K562 (cell line): ENCODE measurements around the gene CCNY. TPM values are rescaled to one million over a fixed set of nuclear protein-coding genes. Genes with fewer than 3 reads are reported as not detected.

ENCODE experiments used
- DIDO1 ChIP-seq: fragments of 450-650 bp; IDR thresholded peaks from 2 replicates; pipeline ENCODE4 v1.6.1; 2016; ENCODE audit warnings: low read depth, missing biosample characterization, missing genetic modification characterization
- FOXK2 ChIP-seq, 2 experiments: fragments of 450-650 bp; IDR thresholded peaks in 1 of 2; conservative IDR thresholded peaks in 1 of 2; 2 replicates each; pipeline ENCODE4 v1.6.1; 2016; ENCODE audit warnings: low read depth in 2 of 2, mild to moderate bottlenecking in 1 of 2
- GABPB2 ChIP-seq: fragments of 250-450 bp; sonication (Bioruptor Pico); conservative IDR thresholded peaks from 2 replicates; pipeline ENCODE4 v1.5.1; 2021; ENCODE audit warnings: mild to moderate bottlenecking
- GATA2 ChIP-seq: sonication (generic); formaldehyde crosslinking; IDR thresholded peaks from 2 replicates; pipeline ENCODE4 v1.4.0; 2020; ENCODE audit warnings: mild to moderate bottlenecking, missing genetic modification reagents
- GTF3C2 ChIP-seq: IDR thresholded peaks from 3 replicates; pipeline ENCODE4 v1.6.1; 2011; ENCODE audit warnings: borderline replicate concordance, mild to moderate bottlenecking, moderate library complexity; ENCODE audit not compliant: insufficient read length; ENCODE audit errors: extremely low read depth
- HMGN3 ChIP-seq: IDR thresholded peaks from 2 replicates; pipeline ENCODE4 v1.6.1; 2011; ENCODE audit warnings: borderline replicate concordance, low read depth, mild to moderate bottlenecking, mixed read lengths, low read length; ENCODE audit not compliant: insufficient read length; ENCODE audit errors: extremely low read depth
- NCOA2 ChIP-seq, 2 experiments: fragments of 450-650 bp; IDR thresholded peaks; 2 replicates each; pipeline ENCODE4 v1.6.1; 2018; ENCODE audit warnings: mild to moderate bottlenecking in 2 of 2, moderate library complexity in 1 of 2; ENCODE audit not compliant: partially characterized antibody in 2 of 2
- NFYB ChIP-seq: IDR thresholded peaks from 2 replicates; pipeline ENCODE4 v1.6.1; 2011; ENCODE audit warnings: mild to moderate bottlenecking, moderate library complexity; ENCODE audit not compliant: insufficient read length; ENCODE audit errors: extremely low read depth
- NR0B1 ChIP-seq: fragments of 450-650 bp; IDR thresholded peaks from one replicate; pipeline ENCODE4 v1.6.1; 2018; ENCODE audit warnings: mild to moderate bottlenecking, moderate library complexity; ENCODE audit not compliant: partially characterized antibody
- PHTF2 ChIP-seq: fragments of 250-450 bp; sonication (Bioruptor Pico); IDR thresholded peaks from 2 replicates; pipeline ENCODE4 v1.5.0; 2021; ENCODE audit warnings: mild to moderate bottlenecking
- POLR2B ChIP-seq: fragments of 450-650 bp; IDR thresholded peaks from 2 replicates; pipeline ENCODE4 v1.6.1; 2018; ENCODE audit warnings: low read depth; ENCODE audit not compliant: partially characterized antibody
- RAD51 ChIP-seq: fragments of 450-650 bp; IDR thresholded peaks from 2 replicates; pipeline ENCODE4 v1.7.1; 2016; ENCODE audit warnings: low read depth, mild to moderate bottlenecking, borderline replicate concordance
- TAF9B ChIP-seq: fragments of 450-650 bp; IDR thresholded peaks from 2 replicates; pipeline ENCODE4 v1.6.1; 2018; ENCODE audit warnings: mild to moderate bottlenecking; ENCODE audit not compliant: partially characterized antibody
- ZC3H11A ChIP-seq: IDR thresholded peaks from 2 replicates; pipeline ENCODE4 v1.6.1; 2012; ENCODE audit warnings: low read depth, low read length, improper control_type of control experiment
- ZFP30 ChIP-seq: fragments of 250-450 bp; sonication (Bioruptor Pico); IDR thresholded peaks from 2 replicates; pipeline ENCODE4 v1.8.0; 2022; ENCODE audit warnings: moderate library complexity, mild to moderate bottlenecking, inconsistent platforms, borderline replicate concordance
- ZFPM2 ChIP-seq: fragments of 250-450 bp; sonication (Bioruptor Pico); IDR thresholded peaks from 2 replicates; pipeline ENCODE4 v1.5.1; 2022; ENCODE audit warnings: mild to moderate bottlenecking
- ZKSCAN8 ChIP-seq: fragments of 200-800 bp; sonication (Bioruptor generic); IDR thresholded peaks from 2 replicates; pipeline ENCODE4 v1.6.1; 2016; ENCODE audit warnings: missing genetic modification characterization, missing compliant biosample characterization
- ZNF282 ChIP-seq: sonication (generic); formaldehyde crosslinking; IDR thresholded peaks from 2 replicates; pipeline ENCODE4 v1.8.1; 2023; ENCODE audit warnings: missing genetic modification reagents
- ZNF699 ChIP-seq: fragments of 250-450 bp; sonication (Bioruptor Pico); IDR thresholded peaks from 2 replicates; pipeline ENCODE4 v1.8.0; 2021; ENCODE audit warnings: mild to moderate bottlenecking, moderate library complexity; ENCODE audit not compliant: insufficient replicate concordance
- polyA plus RNA-seq, 8 experiments: library from polyadenylated mRNA; depleted of rRNA in 4 of 8; stranded (reverse) in 5 of 8; unstranded in 3 of 8; fragments of >200 nt; fragmentation: Nextera tagmentation in 2 of 8; fragmentation: Illumina TruSeq in 1 of 8; extraction: Ambion mirVana in 2 of 8; extraction: Trizol in 1 of 8; gene quantifications; 2 replicates each; pipeline versions ENCODE4 v1.2.1 to v1.2.3, GENCODE V29; 2011 to 2014; ENCODE audit warnings: inconsistent platforms in 1 of 8, missing spikeins in 1 of 8
- total RNA-seq, 7 experiments: library from RNA; depleted of rRNA in 6 of 7; stranded (reverse); fragments of >200 nt in 6 of 7; fragmentation: Illumina TruSeq in 2 of 7; extraction: Trizol in 2 of 7; gene quantifications; 2 replicates each; pipeline versions ENCODE4 v1.2.1 to v1.2.3, GENCODE V29; 2011 to 2021; ENCODE audit warnings: low replicate concordance in 1 of 7
- TF ChIP-seq, protein P1 (sequence below): fragments of 450-650 bp; IDR thresholded peaks from 2 replicates; pipeline ENCODE4 v1.6.1; 2016; ENCODE audit warnings: mild to moderate bottlenecking

CCNY gene
- total and polyA plus RNA-seq, 9 of the 15 experiments (the other 6 are each of a cell fraction or from before 2014, with no cell fraction given), result 8.4 to 109 (median 38.6) TPM

DNA sequence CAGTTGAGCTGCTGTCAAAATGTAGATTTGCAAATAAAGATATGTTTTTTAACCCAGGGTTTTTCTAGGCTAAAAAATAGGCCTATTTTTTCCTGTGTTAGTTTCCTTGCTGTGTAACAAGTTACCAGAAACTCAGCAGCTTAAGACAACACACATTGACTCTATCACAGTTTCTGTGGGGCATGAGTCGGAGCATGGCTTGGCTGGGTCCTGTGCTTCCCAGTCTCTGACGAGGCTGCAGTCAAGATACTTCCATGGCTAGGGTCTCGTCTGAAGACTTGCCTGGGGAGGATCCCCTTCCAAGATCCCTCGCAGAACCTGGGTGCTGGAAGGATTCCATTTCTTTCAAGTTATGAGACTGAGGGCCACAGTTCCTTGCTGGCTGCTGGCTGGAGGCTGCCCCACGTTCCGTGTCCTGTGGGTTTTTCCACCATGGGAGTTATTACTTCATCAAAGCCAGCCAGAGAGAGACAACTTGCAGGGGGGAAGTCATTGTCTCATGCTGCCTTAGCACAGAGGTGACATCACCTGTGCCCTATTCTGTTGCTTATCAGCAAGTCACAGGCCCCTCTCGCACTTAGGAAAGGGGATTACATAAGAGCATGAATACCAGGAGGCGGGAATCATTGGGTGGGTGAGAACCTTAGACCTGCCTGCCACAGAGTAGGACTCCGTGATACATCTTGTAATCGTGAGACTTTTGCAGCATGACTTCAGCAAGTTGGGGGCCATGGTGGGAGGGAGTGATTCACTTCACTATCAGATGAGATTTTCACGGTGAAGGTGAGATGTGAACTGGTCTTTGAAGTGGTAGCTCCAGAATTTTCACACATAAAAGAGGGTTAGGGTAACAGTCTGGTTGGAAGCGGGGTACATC, 77.9 kb downstream of the CCNY start (continued):
- TF ChIP-seq NFYB, result no peak
- TF ChIP-seq POLR2B, result no peak
- no peak for TF ChIP-seq ZKSCAN8
- TF ChIP-seq ZFPM2 (CRISPR knock-in tag), result no peak
- TF ChIP-seq HMGN3, result no peak
- TF ChIP-seq ZFP30, result no peak
- 0 out of 2 replicates have a peak, but pooled peaks have one; percentile 20 for TF ChIP-seq RAD51
- TF ChIP-seq ZNF282 (CRISPR knock-in tag), result no peak
- TF ChIP-seq GTF3C2, result no peak
- TF ChIP-seq GABPB2, result no peak
- no peak for TF ChIP-seq NCOA2 (IDR thresholded peaks at IDR 0.05; ENCODE audit: partially characterized antibody in 2 of 2)
- TF ChIP-seq NR0B1, result no peak
- TF ChIP-seq PHTF2 (CRISPR knock-in tag), result no peak
- TF ChIP-seq FOXK2 (conservative IDR thresholded peaks at IDR 0.05 in 1 of 2, IDR thresholded peaks at IDR 0.05 in 1 of 2; ENCODE audit: low read depth in 2 of 2), result no peak; a peak in 1 of 4 replicates
- no peak for TF ChIP-seq GATA2 (CRISPR knock-in tag)
- no peak for TF ChIP-seq ZC3H11A
- no peak for TF ChIP-seq ZNF699
- no peak for TF ChIP-seq TAF9B
- TF ChIP-seq, protein P1, sequence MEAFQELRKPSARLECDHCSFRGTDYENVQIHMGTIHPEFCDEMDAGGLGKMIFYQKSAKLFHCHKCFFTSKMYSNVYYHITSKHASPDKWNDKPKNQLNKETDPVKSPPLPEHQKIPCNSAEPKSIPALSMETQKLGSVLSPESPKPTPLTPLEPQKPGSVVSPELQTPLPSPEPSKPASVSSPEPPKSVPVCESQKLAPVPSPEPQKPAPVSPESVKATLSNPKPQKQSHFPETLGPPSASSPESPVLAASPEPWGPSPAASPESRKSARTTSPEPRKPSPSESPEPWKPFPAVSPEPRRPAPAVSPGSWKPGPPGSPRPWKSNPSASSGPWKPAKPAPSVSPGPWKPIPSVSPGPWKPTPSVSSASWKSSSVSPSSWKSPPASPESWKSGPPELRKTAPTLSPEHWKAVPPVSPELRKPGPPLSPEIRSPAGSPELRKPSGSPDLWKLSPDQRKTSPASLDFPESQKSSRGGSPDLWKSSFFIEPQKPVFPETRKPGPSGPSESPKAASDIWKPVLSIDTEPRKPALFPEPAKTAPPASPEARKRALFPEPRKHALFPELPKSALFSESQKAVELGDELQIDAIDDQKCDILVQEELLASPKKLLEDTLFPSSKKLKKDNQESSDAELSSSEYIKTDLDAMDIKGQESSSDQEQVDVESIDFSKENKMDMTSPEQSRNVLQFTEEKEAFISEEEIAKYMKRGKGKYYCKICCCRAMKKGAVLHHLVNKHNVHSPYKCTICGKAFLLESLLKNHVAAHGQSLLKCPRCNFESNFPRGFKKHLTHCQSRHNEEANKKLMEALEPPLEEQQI, result no peak
- TF ChIP-seq DIDO1 (tag), result no peak
